Naive B cell (primary cell): ENCODE data around the gene TSTD2. TPM values are rescaled to one million over a fixed set of nuclear protein-coding genes. Genes with fewer than 3 reads are reported as not detected.

ENCODE experiments used
- ATAC-seq, 2 donors: fragments of 150-1000 bp; cut with Tn5 transposase; 2 replicates each; pipeline ENCODE4 v1.10.0; 2021; ENCODE audit warnings: low read depth in 2 of 2, mild to moderate bottlenecking in 2 of 2, moderate library complexity in 2 of 2
- DNase-seq: peaks from one replicate; pipeline ENCODE4 v3.0.0; 2022
- H3K27ac Mint-ChIP-seq, 6 donors: one replicate each; pipeline ENCODE4 v1.8.0; 2020 to 2022; ENCODE audit warnings: mild to moderate bottlenecking in 6 of 6, mixed read lengths in 6 of 6, moderate library complexity in 5 of 6, inconsistent platforms in 2 of 6
- H3K27me3 Mint-ChIP-seq, 3 donors: one replicate each; pipeline ENCODE4 v1.8.0; 2021 to 2022; ENCODE audit warnings: mixed read lengths in 3 of 3, mild to moderate bottlenecking in 1 of 3
- H3K36me3 Mint-ChIP-seq, 2 donors: one replicate each; pipeline ENCODE4 v1.8.0; 2020 to 2022; ENCODE audit warnings: mixed read lengths in 2 of 2, inconsistent platforms in 1 of 2, mild to moderate bottlenecking in 1 of 2
- H3K4me1 Mint-ChIP-seq, 3 donors: one replicate each; pipeline ENCODE4 v1.8.0; 2020 to 2022; ENCODE audit warnings: mixed read lengths in 3 of 3, inconsistent platforms in 1 of 3, mild to moderate bottlenecking in 1 of 3, moderate library complexity in 1 of 3
- H3K4me3 Mint-ChIP-seq, 8 donors: one replicate each; pipeline ENCODE4 v1.8.0; 2020 to 2022; ENCODE audit warnings: mild to moderate bottlenecking in 8 of 8, mixed read lengths in 8 of 8, moderate library complexity in 8 of 8, inconsistent platforms in 2 of 8
- H3K9me3 Mint-ChIP-seq, 7 donors: one replicate each; pipeline ENCODE4 v1.8.0; 2020 to 2022; ENCODE audit warnings: mixed read lengths in 7 of 7, mild to moderate bottlenecking in 5 of 7, inconsistent platforms in 2 of 7, moderate library complexity in 1 of 7
- polyA plus RNA-seq, 6 donors: library from polyadenylated mRNA; unstranded; fragments of 300-500 nt; fragmentation: Illumina TruSeq; gene quantifications; one replicate each; pipeline ENCODE4 v1.2.3, GENCODE V29; 2021; ENCODE audit warnings: low read depth in 6 of 6

TSTD2 gene
- polyA plus RNA-seq, 6 donors from 2014 or later = 4.7 to 10.3 (median 7.2) TPM

- no peak for ATAC-seq
- Mint-ChIP-seq H3K9me3 (peaks cover 0 to 2% (median 0%) of the 10 kb centered on the region in 7 donors), H3K27ac (no peak overlapping the region), H3K4me3 (no peak overlapping the region), H3K36me3 (no peaks in the 10 kb centered on the region), H3K4me1 (no peaks in the 10 kb centered on the region), H3K27me3 (peaks cover 16 to 60% (median 48%) of the 10 kb centered on the region in 3 donors)
- no peak for DNase-seq
These were observed 82.8 kb downstream of the TSTD2 start for GRCh38 chr9:97550386-97550785.

Other genes with a start within 250 kb of the TSTD2 start
- 10 to 100 TPM in 2 of 6 donors, 1 to 10 TPM in 3, not detected in 1; 4.8 to 14.7 (median 9.5) TPM for gene TDRD7, start 221.3 kb downstream of the TSTD2 start, polyA plus RNA-seq
- 1 to 10 TPM; 2.0 to 7.8 (median 3.9) TPM for gene TMOD1, start 131.7 kb downstream of the TSTD2 start, polyA plus RNA-seq
- gene NCBP1, start 453 bp upstream of the TSTD2 start, polyA plus RNA-seq = 10 to 100 TPM; 10.5 to 24.6 (median 16.2) TPM
- 10 to 100 TPM; 26.5 to 38.9 (median 33.4) TPM for gene XPA, start 64.0 kb upstream of the TSTD2 start, polyA plus RNA-seq
- gene FOXE1, start 219.9 kb upstream of the TSTD2 start, polyA plus RNA-seq = not detected